ENCODE measurements around the gene POLA2.

- TF ChIP-seq, protein P1, sequence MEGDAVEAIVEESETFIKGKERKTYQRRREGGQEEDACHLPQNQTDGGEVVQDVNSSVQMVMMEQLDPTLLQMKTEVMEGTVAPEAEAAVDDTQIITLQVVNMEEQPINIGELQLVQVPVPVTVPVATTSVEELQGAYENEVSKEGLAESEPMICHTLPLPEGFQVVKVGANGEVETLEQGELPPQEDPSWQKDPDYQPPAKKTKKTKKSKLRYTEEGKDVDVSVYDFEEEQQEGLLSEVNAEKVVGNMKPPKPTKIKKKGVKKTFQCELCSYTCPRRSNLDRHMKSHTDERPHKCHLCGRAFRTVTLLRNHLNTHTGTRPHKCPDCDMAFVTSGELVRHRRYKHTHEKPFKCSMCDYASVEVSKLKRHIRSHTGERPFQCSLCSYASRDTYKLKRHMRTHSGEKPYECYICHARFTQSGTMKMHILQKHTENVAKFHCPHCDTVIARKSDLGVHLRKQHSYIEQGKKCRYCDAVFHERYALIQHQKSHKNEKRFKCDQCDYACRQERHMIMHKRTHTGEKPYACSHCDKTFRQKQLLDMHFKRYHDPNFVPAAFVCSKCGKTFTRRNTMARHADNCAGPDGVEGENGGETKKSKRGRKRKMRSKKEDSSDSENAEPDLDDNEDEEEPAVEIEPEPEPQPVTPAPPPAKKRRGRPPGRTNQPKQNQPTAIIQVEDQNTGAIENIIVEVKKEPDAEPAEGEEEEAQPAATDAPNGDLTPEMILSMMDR (IDR thresholded peaks at IDR 0.05): no peak
- no peak for TF ChIP-seq POLR2A (IDR thresholded peaks at IDR 0.05)
Observed at GRCh38 chr11:65325435-65325834, 63.7 kb downstream of the POLA2 start.

All from testis (tissue), 2 donors.